8988T (cell line): ENCODE results near the gene IFT43.

Source experiments
- DNase-seq: peaks from one replicate; pipeline ENCODE4 v3.0.0; 2011

Gene IFT43

DNA sequence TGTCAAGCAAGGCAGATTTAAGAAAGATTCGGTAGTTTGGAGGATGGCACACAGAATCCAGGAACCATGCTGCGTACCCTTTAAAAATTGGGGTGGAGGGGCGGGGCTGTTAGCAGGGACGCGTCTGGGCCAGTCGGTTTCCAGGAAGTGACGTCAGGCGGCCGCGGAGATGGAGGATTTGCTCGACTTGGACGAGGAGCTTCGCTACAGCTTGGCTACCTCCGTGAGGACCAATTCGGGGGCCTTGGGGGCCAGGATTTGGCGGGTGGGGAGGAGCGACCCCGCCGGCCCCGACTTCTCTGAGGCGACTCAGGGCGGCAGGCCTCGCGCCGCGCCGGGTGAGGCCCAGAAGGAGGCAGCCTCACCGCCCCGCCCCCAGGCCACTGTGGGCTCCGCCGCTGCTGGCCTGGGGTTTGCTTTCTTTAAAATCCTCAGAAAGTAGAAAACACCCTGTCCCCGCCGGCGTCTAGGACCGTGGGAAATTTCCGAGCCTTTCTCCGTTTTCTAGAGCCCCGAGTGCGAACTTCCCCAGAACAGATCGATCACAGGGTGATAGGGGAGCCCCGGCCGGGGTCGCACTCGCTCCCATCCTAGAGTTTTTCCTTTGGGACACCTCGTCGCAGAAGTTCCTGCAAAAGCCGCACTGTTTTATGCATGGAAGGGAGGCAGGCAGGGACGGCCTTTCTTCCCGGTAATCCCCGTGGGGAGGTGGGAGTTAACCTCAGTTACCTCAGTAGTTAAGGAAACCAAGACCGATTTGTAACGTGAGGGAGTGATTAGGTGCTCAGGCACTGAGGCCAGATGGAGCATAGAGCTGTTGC is at the start of gene IFT43:
Gene IFT43 (plus strand): TSS at position 146 of the 821 bp plus-strand sequence. CDS start 24 bp downstream, at position 170.
- peak; percentile 57 for DNase-seq

DNA sequence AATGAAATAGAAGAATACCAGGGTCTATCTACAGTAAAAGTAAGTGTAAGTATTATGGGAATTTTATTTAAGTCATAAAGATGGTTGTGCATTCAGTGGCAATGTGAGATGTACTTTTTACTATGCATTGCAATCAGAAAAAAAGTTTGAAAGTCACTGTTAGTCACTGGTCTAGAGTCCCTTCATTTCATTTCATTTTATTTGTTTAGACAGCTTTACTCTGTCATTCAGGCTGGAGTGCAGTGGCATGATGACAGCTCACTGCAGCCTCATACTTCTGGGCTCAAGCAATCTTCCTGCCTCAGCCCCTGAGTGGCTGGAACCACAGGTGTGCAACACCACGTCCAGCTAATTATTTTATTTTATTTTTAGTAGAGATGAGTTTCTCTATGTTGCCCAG is 46.4 kb upstream of the IFT43 start:
- no peak for DNase-seq

DNA sequence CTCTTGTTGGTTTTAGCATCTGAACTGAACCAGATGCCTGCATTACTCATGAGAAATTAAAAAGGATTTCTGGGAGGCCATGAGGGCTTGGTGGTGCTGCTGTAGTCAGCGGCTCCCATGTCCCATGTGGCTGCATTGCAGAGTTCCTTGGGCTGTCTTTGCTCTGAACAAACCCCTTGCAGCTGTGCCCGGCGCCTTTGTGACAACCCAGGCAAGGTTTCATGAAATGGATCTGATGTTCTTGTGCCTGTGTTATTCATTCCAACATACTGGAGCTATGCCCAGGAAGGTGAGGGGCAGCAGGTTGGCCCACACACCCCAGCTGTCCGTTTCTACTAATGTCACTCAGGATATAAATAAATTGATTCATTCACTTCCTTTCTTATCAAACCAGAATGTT is 44.5 kb upstream of the IFT43 start:
- DNase-seq, result no peak

DNA sequence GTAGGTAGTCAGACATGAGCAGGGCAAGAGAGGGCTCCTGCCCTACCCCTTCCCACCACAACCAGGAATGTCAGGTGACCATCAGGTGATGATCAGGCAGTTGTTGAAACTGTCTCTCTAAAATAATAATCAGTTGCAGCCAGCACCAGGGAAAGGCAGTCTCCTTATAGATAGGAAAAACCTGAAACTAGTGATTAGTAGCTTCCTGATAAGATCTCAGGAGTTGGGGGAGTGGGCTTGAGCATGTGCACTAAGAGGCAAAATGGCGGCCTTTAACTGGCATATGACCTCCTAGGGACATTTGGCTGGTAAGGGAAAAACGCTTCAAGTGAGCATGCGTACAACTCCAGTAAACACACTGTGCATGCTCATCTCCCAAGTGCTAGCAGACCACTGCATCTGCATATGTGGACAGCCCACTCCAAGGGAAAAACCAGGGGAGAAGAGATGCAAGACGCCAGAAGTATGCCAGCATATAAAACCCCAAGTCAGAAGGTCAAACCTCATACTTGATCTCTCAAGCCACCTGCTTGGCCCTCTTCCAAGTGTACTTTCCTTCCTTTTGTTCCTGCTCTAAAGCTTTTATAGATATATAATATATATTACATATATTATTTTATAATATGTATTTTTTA is 40.8 kb upstream of the IFT43 start:
- no peak for DNase-seq

DNA sequence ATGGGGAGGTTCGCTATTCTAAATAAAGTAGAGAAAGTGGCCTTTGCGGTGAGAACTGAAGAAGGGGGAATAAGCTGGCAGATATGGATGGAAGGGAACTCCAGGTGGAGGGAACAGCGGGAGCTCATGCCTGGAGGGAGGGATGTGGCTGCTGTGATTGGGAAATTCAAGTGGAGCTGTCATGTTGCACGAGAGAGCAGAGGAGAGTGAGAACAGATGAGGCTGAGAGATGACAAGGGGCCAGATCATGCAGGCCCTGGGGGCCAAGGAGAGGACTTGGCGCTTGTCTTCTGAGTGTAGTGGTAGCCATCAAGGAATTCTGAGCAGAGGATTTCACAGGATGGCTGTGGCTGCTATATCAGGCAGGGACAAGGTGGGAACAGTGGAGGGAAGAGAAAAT is 38.8 kb upstream of the IFT43 start:
- DNase-seq, result no peak

DNA sequence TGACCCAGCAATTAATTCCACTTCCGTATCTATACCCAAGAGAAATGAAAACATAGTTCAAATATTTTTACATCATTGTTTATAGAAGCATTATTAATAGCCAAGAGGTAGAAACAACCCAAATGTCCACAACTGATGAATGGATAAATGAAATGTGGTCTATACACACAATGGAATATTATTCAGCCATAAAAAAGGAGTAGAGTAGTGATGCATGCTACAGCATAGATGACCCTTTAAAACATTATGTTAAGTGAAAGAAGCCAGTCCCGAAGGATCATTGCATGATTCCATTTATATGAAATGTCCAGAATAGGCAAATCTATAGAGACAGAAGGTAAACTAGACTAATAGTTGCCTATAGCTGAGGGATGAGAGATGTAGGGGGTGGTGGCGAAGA is 33.1 kb upstream of the IFT43 start:
- no peak for DNase-seq

DNA sequence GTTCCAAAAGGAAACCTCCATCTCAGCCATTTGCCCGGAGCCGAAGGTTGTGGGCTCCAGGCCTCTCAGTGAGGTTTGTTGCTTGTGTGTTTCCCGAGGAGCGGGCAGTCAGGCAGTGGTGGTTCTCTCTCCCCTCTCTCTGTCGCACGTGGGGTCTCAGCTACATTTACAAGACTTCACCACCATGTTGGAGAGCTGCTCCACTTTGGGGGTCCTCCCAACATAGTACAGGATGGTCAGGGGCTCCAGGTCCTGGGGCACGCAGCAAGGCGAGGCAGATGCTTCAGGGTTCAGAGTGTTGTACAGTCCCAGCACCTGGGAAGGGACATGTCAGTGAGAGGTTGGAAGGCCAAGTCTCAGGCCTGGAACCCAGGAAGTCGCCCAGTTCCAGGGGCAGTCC is 26.5 kb upstream of the IFT43 start:
- DNase-seq, result no peak

DNA sequence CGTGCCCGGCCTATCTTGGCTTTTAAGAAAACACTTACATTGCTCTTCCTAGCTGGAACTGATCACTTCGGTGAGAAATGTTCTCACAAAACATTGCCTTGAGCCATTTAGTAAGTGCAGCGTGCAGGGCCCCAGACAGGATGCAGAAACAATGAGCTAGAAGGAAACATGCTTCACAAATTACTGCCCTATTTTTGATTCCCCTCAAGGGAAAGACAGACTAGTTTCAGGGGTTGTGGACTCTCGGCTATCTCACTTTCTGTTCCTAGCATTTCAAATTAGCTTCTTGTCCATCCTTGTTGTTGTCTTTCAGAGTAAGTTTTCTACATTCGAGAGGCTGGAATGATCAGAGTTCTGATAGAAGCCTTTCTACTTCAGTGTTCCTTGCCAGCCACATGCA is 25.3 kb upstream of the IFT43 start:
- no peak for DNase-seq

DNA sequence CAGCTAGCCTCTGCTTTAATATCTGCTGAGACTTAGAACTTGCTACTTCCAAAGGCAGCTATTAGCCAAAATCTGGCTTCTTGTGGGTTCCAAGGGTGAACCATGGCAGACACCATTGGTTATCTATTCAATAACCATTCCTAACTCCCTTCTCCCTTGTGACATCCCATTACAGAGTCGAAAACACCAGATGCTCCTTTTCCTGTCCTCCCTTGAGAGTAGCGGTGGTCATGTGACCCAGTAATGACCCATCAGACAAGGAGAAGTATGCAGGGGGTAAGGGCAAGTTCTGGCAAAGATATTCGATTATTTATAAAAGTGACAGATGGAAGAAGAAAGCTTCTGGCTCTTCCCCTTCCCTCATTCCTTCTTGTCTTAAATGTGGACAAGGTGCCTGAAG is 23.9 kb upstream of the IFT43 start:
- no peak for DNase-seq

- no peak for DNase-seq
Observed at GRCh38 chr14:75967866-75968265, 17.7 kb upstream of the IFT43 start.

GRCh38 chr14:75968456-75968855 is 17.1 kb upstream of the IFT43 start:
- DNase-seq, result no peak

DNA sequence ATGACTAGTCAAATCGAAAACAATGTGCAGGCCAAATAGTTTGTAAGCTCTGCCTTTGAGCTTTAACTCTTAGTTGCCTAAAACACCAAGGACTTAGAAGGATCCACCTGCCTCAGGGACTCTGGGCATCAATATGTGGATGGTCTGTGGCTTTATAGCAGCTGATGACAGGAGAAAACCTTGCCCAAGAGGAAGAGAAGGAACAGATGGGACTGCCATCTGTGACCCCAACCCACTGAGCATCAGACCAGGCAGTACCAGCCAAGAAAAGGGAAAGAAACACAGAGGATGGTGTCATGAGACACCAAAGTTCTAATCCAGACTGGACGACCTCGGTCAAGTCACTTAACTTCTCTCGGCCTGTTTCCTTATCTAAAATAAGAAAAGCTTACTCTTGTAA is 16.4 kb upstream of the IFT43 start:
- no peak for DNase-seq

DNA sequence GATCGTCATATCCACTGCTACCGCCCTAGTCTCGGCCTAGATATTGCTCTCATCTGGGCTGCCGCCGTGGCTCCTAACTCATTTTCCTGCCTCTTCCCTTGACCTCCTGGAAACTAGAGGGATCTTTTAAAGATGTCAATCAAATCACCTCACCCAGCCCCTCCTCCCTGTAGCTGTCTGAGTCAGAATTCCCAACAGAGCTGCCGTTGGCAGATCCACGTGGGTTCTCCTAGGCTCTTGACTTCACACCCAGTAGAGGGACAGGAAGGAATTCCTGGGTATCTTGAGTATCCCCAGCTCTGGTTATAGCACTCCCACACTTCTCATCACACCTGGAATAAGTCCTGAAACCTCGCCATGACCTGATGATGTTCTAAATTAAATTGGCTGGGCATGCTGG is 15.7 kb upstream of the IFT43 start:
- no peak for DNase-seq

DNA sequence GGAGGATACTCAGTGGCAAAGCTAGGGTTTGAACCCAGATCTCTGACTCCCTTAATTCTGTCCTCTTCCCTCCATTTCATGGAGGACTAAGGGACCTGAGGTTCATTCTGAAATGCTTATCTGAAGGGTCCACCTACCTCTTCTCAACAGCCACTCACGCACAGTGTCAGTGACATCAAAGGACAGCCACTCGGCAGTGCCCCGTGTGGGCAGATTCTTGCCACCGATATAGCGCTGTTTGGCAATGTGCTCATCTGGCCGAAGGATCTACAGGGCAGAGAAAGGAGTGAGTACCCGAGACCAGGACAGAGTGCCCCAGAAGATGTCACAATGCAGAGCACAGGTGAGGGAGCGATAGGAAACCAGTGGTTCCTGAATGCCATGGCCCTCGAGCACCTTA is 14.6 kb upstream of the IFT43 start:
- no peak for DNase-seq

DNA sequence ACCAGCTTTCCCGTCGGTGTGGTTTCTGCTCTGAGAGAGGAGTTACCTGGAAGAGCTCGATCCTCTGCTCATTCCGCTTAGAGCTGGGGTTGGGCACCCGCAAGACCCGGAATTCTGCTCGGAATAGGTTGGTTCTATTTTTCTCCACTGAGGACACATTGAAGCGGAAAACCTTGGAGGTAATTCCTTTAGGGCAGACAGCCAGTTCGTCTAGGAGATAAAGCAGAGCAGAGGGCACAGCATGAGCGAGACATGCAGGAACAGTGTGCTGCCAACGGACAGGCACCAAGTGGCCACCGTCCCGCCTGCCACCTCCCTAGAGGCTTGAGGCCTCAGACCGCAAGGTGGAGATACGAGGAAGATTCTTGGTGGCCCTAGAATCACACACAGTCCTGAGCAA is 14.1 kb upstream of the IFT43 start:
- DNase-seq, result no peak

GRCh38 chr14:75972801-75973421 is 12.7 kb upstream of the IFT43 start:
- no peak for DNase-seq

DNA sequence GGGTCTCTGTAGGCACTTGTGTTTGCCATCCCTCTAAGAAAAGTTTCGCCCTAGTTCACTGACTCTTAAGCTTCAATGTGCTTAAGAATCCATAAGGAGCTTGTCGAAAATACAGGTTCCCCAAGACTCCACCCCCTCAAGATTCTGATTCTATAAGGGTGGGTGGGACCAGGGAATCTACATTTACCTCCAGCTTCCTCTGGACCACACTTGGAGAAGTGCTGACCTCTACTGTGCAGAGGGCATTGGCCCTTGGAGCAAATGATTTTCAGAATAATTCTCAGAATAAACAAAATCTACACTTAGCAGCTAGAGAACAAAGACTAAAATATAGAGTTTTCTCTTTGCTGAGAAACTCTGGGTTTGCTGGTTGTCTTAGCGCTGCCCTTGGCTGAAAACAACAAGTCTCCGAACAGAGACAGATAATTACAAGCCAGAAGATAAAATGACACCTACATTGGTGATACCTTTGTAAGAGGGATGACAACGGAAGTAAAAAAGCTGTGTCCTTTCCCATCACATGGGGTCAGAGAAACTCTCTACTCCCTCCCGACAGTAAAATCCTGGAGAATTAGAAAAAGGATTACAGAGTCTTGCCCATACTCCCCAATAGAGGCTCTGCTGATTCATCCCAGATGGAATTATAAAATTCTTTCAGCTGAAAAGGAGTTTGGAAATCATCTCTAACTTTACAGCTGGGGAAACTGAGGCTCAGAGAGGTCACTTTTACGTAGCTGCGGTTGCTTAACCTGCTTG is 8.6 kb upstream of the IFT43 start:
- no peak for DNase-seq

GRCh38 chr14:75977582-75977943 is 8.0 kb upstream of the IFT43 start:
- no peak for DNase-seq

- DNase-seq, result no peak
Observed at GRCh38 chr14:75978249-75978731, 7.3 kb upstream of the IFT43 start.

- DNase-seq, result peak; percentile 67
Observed at GRCh38 chr14:75979071-75979571, 6.4 kb upstream of the IFT43 start.

GRCh38 chr14:75979648-75980565 is 5.7 kb upstream of the IFT43 start:
- DNase-seq, result no peak

DNA sequence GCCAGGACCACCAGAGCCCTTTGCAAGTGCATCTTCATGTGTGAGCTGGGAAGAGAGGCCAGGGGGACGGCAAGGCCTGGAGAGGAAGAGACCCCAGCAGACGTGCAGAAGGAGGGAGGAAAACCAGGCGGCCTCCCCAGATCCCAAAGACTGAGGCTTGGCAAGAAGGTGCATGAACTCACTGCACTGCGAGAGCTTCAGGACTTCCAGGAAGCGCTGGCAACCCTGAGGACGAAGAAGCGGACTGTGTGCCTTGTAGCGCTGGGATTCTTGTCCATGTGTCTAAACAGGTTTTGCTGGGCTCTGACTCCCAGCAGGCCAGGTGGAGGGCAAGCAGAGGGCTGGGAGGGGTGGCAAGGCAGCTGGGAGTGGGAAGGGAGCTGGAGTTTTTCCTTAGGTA is 4.7 kb upstream of the IFT43 start:
- no peak for DNase-seq
